Measurements from ENCODE around the gene ADAMTS16. TPM values are rescaled to one million over a fixed set of nuclear protein-coding genes. Genes with fewer than 3 reads are reported as not detected.

The ADAMTS16 gene
- polyA plus RNA-seq, 10 donors: 6.6 to 8.4 (median 7.1) TPM

- DNase-seq: no peak
Observed at GRCh38 chr5:5287419-5287818, 147.3 kb downstream of the ADAMTS16 start.

DNA sequence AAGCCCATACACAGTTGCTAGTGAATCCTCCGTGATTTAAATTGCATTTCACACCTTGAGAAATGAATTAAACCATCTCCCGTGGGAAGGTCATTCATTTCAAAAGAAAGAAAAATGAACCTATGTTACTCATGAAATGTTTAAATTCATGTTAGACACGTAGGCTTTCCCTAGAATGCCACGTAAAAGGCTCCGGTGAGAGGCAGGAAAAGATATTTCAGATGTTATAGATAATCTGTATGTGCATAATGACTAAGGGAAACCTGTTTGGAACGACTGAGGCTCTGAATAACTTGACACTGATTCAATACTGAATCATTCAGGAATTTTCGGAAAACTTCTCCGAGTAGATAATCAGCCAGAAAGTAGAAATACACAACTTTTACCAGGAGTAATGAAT lies 148.1 kb downstream of the ADAMTS16 start:
- DNase-seq: peak in 1 of 3 donors; percentile 25

DNA sequence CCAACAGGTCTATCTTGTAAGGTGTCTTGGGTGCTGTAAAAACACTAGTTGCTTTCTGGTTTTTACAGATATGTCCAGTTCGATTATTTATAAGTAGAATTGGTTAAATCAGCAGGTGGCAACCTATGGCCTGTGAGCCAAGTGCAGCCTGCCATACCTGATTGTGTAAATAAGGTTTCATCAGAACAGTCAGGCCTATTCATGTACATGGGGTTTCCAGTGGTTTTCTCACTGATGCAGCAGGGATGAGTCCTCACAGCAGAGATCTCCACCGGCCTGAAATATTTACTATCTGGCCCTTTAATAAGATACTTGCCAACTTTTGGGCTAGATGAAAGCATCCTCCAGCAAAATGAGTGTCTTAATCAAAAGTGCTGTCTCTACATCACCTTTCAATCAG lies 149.4 kb downstream of the ADAMTS16 start:
- DNase-seq: no peak

DNA sequence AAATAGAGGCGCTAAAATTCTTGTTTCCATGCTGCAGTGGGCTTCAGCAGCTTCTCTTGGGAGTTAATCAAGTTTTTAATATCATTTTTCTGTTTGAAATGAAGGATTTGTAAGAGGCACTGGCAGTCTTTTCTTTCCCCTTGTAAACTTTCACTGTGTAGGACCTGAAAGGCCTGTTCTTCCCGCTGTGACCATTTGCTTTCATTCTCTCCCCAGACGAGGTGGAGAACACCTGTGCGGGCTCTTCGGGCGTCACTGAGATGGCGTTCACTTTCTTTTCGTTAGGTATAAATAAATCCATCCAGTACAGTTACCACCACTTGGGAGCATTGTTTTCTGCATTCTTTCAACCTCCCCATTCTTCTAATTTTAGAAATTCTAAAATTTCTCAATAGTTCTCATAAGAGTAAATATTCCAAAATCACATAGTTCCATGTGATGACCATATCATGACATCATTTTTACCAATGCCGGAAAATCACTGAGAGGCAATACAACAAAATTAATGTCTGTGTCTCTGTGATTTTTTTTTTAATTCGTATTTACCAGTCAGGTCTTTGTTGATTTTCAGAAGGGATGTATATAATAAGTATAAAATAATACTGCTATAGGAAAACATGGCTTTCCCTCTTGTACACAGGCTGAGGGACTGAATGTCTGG lies 150.7 kb downstream of the ADAMTS16 start:
- no peak for DNase-seq

- DNase-seq: no peak
Observed at GRCh38 chr5:5291357-5291756, 151.2 kb downstream of the ADAMTS16 start.

DNA sequence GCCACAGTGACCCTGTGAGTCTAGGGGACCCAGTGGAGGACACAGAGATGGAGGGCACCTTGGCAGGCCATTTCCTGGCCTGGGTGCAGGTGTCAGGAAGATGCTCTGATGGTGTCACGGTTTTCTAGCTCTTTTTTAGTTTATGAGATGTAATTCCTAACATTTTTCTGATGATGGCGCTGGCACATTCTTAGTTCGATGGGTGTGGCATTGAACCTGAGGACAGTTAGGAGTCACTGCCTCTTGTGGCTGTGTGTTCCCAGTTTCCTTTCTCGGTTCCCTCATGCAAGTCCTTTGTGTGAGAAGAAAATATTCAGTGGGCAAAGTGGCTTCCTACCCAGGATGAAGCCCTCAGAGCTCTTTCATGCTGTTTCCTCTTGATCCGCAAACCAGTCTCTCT lies 152.9 kb downstream of the ADAMTS16 start:
- no peak for DNase-seq

GRCh38 chr5:5294429-5294828 lies 154.3 kb downstream of the ADAMTS16 start:
- no peak for DNase-seq

DNA sequence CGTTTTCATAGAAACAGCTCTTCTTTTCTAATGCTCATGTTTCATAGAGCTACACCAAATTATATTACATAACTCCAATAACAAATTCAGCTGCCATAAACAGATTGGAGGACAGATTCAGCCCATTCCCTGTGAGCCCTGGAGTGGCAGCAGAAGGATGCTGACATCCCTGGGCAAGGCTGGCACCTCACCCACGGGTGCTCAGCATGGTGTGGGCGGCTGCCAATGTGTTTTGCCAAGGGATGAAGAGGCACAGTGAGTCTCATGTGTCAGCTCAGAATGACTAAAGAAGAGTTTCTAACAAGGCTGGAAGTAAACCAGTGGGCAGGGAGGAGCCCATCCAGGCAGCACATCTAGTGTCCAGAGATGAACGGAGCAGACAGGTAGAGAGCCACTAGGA lies 155.2 kb downstream of the ADAMTS16 start:
- DNase-seq: no peak

GRCh38 chr5:5296051-5296450 lies 155.9 kb downstream of the ADAMTS16 start:
- DNase-seq: no peak

DNA sequence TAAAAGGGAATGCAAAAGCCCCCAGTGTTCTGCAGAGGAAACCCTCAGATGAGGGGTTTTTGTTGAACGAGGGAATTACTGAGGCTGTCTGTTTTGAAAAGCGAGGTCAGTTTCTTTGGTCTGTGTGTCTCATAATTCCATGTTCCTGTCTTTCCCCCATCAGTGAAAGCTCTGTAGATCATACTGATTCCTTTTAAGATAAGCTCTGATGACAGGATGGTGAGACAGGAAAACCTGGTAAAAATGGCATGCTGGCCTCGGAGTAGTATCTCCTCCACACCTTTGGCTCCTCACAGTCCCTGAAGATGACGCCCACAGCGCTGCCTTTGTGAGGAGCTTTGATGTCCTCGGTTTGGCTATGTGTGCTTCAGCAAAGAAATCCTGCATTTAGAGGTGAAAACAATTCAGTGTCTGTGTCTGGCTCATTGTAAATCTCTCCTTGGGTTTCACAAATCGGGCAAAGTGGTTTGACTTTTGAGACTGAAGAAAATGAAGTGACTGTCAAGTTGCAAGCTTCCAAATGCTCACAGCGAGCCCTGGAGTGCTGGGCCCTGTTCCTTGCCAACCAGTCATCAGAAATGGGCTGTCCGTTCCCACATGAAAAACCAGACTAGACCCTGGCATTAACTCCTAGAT lies 157.4 kb downstream of the ADAMTS16 start:
- DNase-seq: no peak

- no peak for DNase-seq
Observed at GRCh38 chr5:5298068-5298633, 158.0 kb downstream of the ADAMTS16 start.

DNA sequence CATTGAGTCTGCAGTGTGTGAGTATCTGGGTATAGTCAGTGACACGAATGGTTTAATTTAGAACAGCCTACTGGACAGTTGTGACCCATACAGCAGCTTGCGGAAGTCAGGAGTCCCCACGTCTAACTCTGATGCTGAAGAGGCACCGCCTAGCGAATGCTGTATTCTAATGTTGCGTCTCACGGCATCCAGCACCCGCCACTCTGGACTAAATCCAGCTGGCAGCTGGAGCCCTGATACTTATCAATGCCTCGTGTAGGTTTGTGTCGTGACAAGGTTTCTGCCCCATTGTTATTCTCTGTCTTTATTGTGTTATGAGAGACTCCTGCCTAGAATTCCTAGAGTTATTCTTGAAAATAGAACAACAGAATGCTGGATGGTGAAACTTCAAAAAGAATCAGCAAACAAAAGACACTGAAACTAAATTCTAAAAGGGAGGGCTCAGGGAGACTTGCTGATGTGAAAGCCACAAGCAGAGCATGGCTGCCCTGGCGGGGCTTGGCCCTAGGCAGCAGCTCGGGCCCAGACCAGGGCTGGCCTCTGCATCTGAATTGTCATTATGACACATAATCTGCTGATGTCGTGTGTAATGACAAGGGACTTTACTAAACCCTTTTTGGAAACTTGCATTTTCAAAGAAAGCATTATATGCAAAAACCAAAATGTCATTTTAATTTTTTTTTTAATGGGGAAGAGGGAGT lies 158.9 kb downstream of the ADAMTS16 start:
- DNase-seq: no peak

DNA sequence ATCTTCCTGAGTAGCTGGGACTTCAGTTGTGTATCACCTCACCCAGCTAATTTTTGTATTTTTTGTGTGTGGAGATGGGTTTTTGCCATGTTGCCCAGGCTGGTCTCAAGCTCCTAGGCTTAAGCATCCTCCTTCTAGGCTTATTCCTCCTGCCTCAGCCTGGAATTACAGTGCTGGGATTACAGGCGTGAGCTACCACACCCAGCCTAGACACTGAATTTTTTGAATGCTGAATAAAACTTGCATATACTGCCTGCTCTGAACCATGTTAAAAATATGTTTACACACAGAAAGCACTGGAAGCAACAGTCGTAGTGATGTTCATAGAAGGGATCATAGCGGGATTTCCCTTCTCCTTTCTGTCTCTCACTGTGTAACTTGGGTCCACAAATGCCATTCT lies 161.0 kb downstream of the ADAMTS16 start:
- DNase-seq: no peak

DNA sequence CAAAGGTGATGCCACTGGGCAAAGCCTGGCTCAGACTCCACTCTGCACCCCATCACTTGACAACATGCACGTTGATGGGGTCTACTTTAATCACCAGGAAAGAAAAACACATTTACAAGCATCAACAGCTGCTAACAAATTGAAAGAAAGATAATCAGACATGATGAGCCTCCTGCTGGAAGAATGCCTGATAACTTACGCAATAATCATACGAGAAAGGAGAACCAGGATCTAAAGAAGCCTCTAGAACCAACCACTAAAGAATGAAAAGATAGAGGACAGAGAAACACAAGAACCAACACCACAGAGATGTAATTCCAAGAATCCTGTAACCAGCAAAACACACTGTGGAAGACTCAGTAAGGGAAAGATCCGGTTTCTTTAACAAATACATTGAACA lies 162.1 kb downstream of the ADAMTS16 start:
- DNase-seq: no peak

GRCh38 chr5:5303242-5303641 lies 163.1 kb downstream of the ADAMTS16 start:
- DNase-seq: no peak

DNA sequence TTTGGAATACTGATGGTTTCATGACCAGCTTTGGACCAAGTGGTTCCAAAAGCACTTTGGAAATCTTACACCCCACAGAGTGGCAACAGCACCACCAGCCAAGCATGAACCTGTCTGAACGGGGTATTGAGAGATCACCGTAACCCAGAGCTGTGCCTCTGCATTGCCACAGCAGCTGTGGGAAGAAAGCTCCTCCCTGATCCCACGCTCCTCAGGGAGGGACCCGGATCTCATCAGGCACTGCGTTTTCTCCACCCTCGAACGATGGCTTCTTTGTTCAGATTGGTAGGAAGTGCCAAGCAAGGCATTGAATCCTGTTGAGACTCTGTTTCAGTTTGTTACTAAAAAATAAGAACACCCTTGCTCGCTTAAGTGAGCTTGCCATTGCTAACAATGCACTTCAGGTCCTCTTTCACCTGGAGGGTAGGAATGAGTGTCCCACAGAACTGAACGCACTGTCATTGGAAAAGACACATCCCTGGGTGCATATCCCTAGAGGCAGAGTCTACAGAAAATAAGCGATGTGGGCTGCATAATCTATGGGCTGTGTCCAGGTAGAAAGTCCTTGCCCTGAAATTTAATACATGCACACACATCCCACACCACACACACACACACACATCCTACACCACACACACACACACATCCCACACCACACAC lies 164.4 kb downstream of the ADAMTS16 start:
- DNase-seq: no peak

- DNase-seq: peak in 2 of 3 donors; percentile 62 to 67
Observed at GRCh38 chr5:5306696-5307095, 166.6 kb downstream of the ADAMTS16 start.

- no peak for DNase-seq
Observed at GRCh38 chr5:5308319-5308718, 168.2 kb downstream of the ADAMTS16 start.

DNA sequence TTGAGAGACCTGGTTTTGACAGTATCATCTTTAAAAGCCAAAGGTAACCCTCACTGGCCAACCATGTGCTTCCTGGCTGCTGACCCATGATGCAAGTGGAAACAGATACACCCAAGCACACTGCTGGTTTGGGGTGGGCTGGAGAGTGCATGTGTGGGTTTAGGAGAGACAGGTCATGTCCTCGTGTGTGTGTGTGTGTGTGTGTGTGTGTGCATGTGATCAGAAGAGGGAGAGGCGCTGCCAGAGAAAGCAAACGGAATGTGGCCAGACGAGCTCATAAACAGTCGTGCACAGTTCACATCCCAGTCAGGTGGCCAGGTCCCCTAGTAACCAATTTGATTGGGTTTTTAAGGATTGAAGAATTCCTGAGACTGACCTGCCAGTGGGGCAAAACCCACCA lies 169.5 kb downstream of the ADAMTS16 start:
- DNase-seq: no peak

GRCh38 chr5:5313101-5313635 lies 173.0 kb downstream of the ADAMTS16 start:
- no peak for DNase-seq

- DNase-seq: no peak
Observed at GRCh38 chr5:5314166-5314565, 174.0 kb downstream of the ADAMTS16 start.

GRCh38 chr5:5314626-5315025 lies 174.5 kb downstream of the ADAMTS16 start:
- no peak for DNase-seq
